KOPT-K1 (cell line): ENCODE results near the gene GYS2.
"Not testable (repeated sequence)": the region's sequence is repeated elsewhere in the genome, so short reads cannot be mapped to it uniquely, and the experiment has no call there.

ENCODE experiments used
- H3K27ac ChIP-seq: fragments of 200-600 bp; sonication (generic); 2 replicates; pipeline ENCODE4 v1.5.1; 2016; ENCODE audit warnings: antibody characterized with exemption, mild to moderate bottlenecking, low read depth, low read length; ENCODE audit not compliant: poor library complexity, severe bottlenecking
- H3K36me3 ChIP-seq: fragments of 200-600 bp; sonication (generic); 2 replicates; pipeline ENCODE4 v1.5.1; 2017; ENCODE audit warnings: antibody characterized with exemption, mild to moderate bottlenecking, low read length, moderate library complexity; ENCODE audit not compliant: insufficient read depth
- H3K9me3 ChIP-seq: fragments of 200-600 bp; sonication (generic); 2 replicates; pipeline ENCODE4 v1.5.1; 2017; ENCODE audit warnings: antibody characterized with exemption, low read length, mild to moderate bottlenecking; ENCODE audit not compliant: insufficient read depth, poor library complexity, severe bottlenecking

Gene GYS2

DNA sequence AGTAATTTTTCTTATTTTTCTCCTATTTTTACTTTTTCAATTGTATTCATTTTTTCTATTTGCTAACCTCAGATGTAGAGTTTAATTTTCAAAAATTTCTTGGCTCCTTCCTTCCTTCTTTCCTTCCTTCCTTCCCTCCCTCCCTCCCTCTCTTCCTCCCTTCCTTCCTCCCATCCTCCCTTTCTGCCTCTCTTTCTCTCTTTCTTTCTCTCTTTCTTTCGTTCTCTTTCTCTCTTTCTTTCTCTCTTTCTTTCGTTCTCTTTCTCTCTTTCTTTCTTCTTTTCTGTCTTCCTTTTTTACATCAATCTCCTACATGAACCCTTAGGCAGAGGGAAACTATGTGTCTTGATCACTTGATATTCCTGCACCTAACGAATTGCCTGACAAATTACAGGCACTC lies 12.4 kb upstream of the GYS2 start:
- no peak overlapping the region for H3K27ac ChIP-seq
- no peaks in the 10 kb centered on the region for H3K9me3 ChIP-seq
- no peaks in the 10 kb centered on the region for H3K36me3 ChIP-seq

DNA sequence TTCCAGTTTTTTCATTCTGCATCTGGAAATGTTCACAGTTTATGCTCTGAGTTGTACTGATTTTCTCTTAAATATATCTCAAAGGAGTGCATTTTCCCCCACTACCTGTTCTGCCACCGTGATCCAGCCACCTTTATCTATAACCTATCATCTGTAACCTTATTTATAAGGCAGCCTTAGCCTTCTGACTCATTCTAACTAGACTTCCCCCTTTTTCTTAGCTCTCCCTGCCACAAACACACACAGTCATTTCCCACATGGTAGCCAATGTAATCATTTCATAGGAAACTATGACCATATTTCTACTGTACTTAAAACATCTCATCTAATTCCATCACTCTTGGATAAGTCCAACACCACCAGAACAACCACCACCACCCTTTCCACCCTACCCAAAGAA lies 10.8 kb upstream of the GYS2 start:
- H3K36me3 ChIP-seq = no peaks in the 10 kb centered on the region
- H3K27ac ChIP-seq = no peak overlapping the region
- no peaks in the 10 kb centered on the region for H3K9me3 ChIP-seq

DNA sequence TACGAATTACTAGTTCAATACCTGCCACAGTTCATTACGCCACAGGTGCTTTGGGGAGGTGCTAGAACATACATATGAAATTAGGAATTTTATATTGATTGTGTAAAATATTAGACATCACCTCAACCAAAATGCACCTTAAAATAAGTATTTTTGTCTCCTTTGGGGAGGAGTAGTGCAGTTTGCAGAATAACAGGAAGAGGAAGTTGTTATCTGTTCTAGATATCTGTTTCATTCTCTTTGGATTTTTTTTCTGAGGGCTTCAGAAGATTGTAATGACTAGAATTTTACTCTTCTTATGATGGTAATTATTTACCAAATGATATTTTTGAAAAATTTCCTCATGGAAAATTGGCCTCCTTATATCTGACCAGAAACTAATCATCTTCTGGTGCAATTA lies 9.9 kb upstream of the GYS2 start:
- Histone ChIP-seq H3K36me3 (no peaks in the 10 kb centered on the region), H3K9me3 (no peaks in the 10 kb centered on the region), H3K27ac (no peak overlapping the region)

DNA sequence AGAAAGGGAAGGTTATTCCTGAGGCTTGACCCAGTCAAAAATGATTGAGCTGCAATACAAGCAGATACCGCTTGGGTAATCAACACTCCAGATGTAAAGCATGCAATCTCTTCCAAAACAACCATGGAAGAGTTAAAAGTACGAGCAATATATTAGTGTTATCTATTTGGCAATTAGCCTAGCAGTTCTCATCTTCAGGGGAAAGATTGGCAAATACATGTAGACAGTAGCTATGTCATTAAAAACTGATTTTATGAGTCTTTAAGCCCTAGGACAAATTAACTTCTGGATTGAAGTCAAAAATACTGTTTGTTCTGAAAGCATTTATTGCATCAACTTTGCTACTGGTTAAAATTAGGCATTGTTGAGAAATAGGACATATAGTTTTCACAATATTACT lies 9.3 kb upstream of the GYS2 start:
- Histone ChIP-seq H3K36me3 (no peaks in the 10 kb centered on the region), H3K9me3 (no peaks in the 10 kb centered on the region), H3K27ac (no peak overlapping the region)

DNA sequence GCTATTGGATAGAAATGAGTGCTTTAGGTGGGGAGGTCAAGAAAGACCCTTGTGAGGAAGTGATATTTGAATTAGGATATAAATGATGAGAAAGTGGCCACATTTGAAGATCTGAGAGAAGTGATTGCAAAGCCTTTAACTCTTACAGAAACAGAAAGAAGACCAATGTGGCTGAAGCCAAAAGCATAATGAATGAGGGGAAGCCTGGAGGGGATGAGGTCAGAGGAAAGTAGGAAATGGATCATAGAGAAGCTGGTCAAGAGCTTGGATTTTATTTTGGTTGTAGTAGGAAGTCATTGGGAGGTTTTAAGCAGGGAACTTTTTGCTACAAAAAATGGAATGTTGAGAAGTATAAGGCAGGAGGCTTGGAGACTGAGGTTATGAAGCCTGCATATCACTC lies 3.5 kb upstream of the GYS2 start:
- Histone ChIP-seq H3K36me3 (no peaks in the 10 kb centered on the region), H3K27ac (no peak overlapping the region), H3K9me3 (no peaks in the 10 kb centered on the region)

- no peak overlapping the region for H3K27ac ChIP-seq
- H3K36me3 ChIP-seq = no peaks in the 10 kb centered on the region
- no peaks in the 10 kb centered on the region for H3K9me3 ChIP-seq
Observed at GRCh38 chr12:21607701-21608100, 3.1 kb upstream of the GYS2 start.

DNA sequence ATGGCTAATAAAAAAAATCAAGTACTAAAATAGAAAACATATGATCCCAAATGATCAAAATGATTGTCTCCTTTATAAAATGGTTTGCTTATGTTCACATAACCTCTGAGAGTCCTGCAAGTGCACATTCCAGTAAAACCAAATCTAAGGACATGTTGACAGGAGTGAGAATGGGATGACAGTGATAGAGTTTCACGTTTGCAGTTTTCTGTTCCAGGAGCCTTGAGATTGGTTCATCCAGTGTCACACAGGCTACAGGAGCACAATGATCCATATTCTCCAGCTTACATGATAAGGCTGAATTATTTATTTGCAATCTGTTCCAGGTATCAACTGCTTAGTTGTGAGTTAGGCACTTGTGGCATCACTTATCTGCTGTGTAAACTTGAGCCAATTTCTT lies 1.5 kb upstream of the GYS2 start:
- no peaks in the 10 kb centered on the region for H3K9me3 ChIP-seq
- no peaks in the 10 kb centered on the region for H3K36me3 ChIP-seq
- no peak overlapping the region for H3K27ac ChIP-seq

DNA sequence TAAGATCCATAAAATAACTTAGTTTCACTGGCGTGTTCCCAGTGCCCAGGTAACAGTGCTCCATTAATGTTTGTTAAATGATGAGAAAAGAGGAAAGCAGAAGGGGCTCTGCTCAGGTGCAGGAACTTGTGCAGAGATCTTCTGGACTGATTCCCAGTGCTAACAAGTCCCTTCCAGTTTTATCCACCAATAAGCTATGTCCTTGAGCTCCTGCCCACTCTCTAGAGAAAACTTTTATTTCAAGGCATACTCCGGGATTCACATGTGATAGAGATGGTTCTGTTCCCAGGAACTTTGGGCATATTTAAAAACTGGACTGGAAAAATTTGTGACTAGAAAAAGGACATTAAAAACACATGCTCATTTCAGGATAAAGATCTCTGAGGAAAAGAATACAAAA lies 1.9 kb downstream of the GYS2 start:
- Histone ChIP-seq H3K27ac (no peak overlapping the region), H3K36me3 (no peaks in the 10 kb centered on the region), H3K9me3 (no peaks in the 10 kb centered on the region)

DNA sequence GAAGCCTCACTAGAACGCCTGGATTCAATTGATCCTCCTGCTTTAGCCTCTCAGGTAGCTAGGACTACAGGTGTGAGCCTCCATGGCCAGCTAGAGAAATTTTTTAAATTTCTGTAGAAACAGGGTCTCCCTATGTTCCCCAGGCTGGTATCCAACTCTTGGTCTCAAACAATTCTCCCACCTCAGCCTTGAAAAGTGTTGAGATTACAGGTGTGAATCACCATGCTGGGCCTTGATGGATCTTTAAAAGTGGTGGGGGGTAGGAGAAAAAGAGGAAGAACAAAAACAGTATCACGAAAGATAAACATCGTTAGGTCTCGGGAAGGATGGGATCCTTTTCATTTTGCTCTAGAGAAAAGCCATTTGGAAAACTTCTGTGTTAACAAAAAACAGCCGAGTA lies 4.5 kb downstream of the GYS2 start:
- Histone ChIP-seq H3K27ac (no peak overlapping the region), H3K9me3 (no peaks in the 10 kb centered on the region), H3K36me3 (no peaks in the 10 kb centered on the region)

- H3K9me3 ChIP-seq = no peaks in the 10 kb centered on the region
- H3K36me3 ChIP-seq = no peaks in the 10 kb centered on the region
- H3K27ac ChIP-seq = no peak overlapping the region
Observed at GRCh38 chr12:21599143-21599999, 5.3 kb downstream of the GYS2 start.

GRCh38 chr12:21598651-21599050 lies 6.0 kb downstream of the GYS2 start:
- no peaks in the 10 kb centered on the region for H3K36me3 ChIP-seq
- no peak overlapping the region for H3K27ac ChIP-seq
- no peaks in the 10 kb centered on the region for H3K9me3 ChIP-seq

DNA sequence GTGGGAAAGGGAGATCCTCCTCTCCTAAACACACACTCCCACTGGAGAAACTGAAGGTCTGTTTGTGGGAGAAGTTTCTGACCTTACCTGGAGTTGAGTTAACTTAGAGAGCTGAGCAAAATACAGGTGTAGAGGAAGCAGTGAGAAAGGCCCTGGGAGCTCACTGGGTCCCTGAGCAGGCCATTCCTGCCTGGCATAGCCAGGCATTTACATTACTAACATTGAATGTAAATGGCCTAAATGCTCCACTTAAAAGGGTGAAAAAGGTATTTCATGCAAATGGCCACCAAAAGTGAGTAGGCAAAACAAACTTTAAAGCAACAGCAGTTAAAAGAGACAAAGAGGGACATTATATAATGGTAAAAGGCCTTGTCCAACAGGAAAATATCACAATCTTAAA lies 9.3 kb downstream of the GYS2 start:
- H3K36me3 ChIP-seq, H3K27ac ChIP-seq: not testable (repeated sequence)
- H3K9me3 ChIP-seq = peaks cover 14% of the 10 kb centered on the region

DNA sequence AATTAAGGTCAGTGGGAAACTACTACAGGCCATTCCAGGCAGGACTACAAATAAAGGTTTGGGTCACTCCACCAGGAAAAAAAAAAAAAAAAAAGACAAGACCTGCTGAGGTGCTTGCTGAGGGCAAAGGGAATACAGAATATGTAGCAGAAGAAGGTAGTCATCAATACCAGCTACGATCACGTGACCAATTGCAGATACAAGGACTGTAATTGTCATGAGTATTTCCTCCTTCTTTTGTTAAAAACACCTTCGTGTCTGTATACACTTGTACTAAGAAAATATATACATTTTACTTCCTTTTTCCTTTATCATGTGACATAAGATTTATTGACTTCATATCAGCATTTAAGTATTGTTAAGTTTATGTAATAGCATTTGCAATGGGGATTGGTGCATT lies 19.2 kb downstream of the GYS2 start:
- H3K36me3 ChIP-seq = no peaks in the 10 kb centered on the region

DNA sequence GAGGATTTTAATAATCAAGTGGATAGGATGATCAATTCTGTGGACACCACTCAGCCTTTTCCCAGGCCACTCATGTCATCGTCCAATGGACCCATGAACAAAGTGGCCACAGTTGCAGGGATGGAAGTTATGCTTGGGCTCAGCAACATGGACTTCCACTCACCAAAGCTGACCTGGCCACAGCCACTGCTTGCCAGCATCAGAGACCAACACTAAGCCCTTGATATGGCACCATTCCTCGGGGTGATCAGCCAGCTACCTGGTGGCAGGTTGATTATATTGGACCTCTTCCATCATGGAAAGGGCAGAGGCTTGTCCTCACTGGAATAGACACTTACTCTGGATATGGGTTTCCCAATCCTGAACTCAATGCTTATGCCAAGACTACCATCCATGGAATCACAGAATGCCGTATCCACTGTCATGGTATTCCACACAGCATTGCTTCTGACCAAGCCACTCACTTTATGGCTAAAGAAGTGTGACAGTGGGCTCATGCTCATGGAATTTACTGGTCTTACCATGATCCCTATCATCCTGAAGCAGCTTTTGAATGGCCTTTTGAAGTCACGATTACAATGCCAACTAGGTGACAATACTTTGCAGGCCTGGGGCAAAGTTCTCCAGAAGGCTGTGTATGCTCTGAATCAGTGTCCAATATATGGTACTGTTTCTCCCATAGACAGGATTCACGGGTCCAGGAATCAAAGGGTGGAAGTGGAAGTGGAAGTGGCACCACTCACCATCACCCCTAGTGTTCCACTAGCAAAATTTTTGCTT lies 20.1 kb downstream of the GYS2 start:
- H3K27ac ChIP-seq = not testable (repeated sequence)

More for the DNA sequence above, 19.2 kb downstream of the GYS2 start:
- Histone ChIP-seq H3K9me3 (peaks cover 1% of the 10 kb centered on the region), H3K27ac (no peak overlapping the region)

GRCh38 chr12:21583587-21583986 lies 21.1 kb downstream of the GYS2 start:
- H3K36me3 ChIP-seq = no peaks in the 10 kb centered on the region
- H3K9me3 ChIP-seq = no peaks in the 10 kb centered on the region

More for the DNA sequence above, 20.1 kb downstream of the GYS2 start:
- H3K9me3 ChIP-seq, H3K36me3 ChIP-seq: not testable (repeated sequence)

More at GRCh38 chr12:21583587-21583986, 21.1 kb downstream of the GYS2 start:
- H3K27ac ChIP-seq = no peak overlapping the region
